GM23338 (cell line): Measurements from ENCODE around the gene OR8G1. TPM values are rescaled to one million over a fixed set of nuclear protein-coding genes. Genes with fewer than 3 reads are reported as not detected.

Experiments used
- ATAC-seq: fragments of 200-7000 bp; cut with Tn5 transposase; 3 replicates; pipeline ENCODE4 v1.9.1; 2020
- DNase-seq: peaks from one replicate; pipeline ENCODE4 v3.0.0-alpha.2; 2015; ENCODE audit warnings: low spot score
- H2AFZ ChIP-seq: fragments of 200-600 bp; sonication (generic); 2 replicates; pipeline ENCODE4 v1.8.0; 2016; ENCODE audit warnings: antibody characterized with exemption, mild to moderate bottlenecking, moderate library complexity
- H3F3A ChIP-seq: fragments of 200-600 bp; sonication (generic); replicated peaks from 2 replicates; pipeline ENCODE4 v1.8.0; 2017; ENCODE audit warnings: antibody characterized with exemption, mixed run types, low read depth
- H3K27ac ChIP-seq: fragments of 200-600 bp; sonication (generic); 2 replicates; pipeline ENCODE4 v1.6.1; 2016; ENCODE audit warnings: low read depth
- H3K27me3 ChIP-seq: fragments of 200-600 bp; sonication (generic); 2 replicates; pipeline ENCODE4 v1.8.0; 2016; ENCODE audit warnings: mild to moderate bottlenecking, mixed run types, moderate library complexity; ENCODE audit not compliant: insufficient read depth
- H3K36me3 ChIP-seq: fragments of 200-600 bp; sonication (generic); 2 replicates; pipeline ENCODE4 v1.8.0; 2016; ENCODE audit warnings: mild to moderate bottlenecking; ENCODE audit not compliant: insufficient read depth
- H3K4me1 ChIP-seq: fragments of 200-600 bp; sonication (generic); 2 replicates; pipeline ENCODE4 v1.8.0; 2016; ENCODE audit warnings: mild to moderate bottlenecking, moderate library complexity; ENCODE audit not compliant: insufficient read depth
- H3K4me2 ChIP-seq: fragments of 200-600 bp; sonication (generic); 2 replicates; pipeline ENCODE4 v1.7.1; 2017; ENCODE audit warnings: mixed run types
- H3K4me3 ChIP-seq: fragments of 200-600 bp; sonication (generic); 2 replicates; pipeline ENCODE4 v1.6.1; 2016; ENCODE audit warnings: mixed run types
- H3K79me2 ChIP-seq: fragments of 200-600 bp; sonication (generic); replicated peaks from 2 replicates; pipeline ENCODE4 v1.8.0; 2017; ENCODE audit warnings: mild to moderate bottlenecking; ENCODE audit not compliant: insufficient read depth
- H3K9me2 ChIP-seq: fragments of 200-600 bp; sonication (generic); 2 replicates; pipeline ENCODE4 v1.8.0; 2017; ENCODE audit not compliant: insufficient read depth
- H4K20me1 ChIP-seq: fragments of 200-600 bp; sonication (generic); replicated peaks from 2 replicates; pipeline ENCODE4 v1.8.0; 2017; ENCODE audit warnings: mild to moderate bottlenecking; ENCODE audit not compliant: insufficient read depth
- H3K27ac Mint-ChIP-seq: 2 replicates; pipeline ENCODE4 v1.8.0; 2020; ENCODE audit warnings: inconsistent platforms, mild to moderate bottlenecking, moderate library complexity, mixed read lengths
- H3K27me3 Mint-ChIP-seq: 3 replicates; pipeline ENCODE4 v1.8.0; 2022; ENCODE audit warnings: low read depth, mild to moderate bottlenecking, moderate library complexity, mixed read lengths, inconsistent platforms; ENCODE audit not compliant: insufficient read depth, poor library complexity
- H3K36me3 Mint-ChIP-seq: 3 replicates; pipeline ENCODE4 v1.8.0; 2021; ENCODE audit warnings: low read depth, mild to moderate bottlenecking, inconsistent platforms, moderate library complexity, mixed read lengths
- H3K4me1 Mint-ChIP-seq: 3 replicates; pipeline ENCODE4 v1.8.0; 2020; ENCODE audit warnings: mild to moderate bottlenecking, inconsistent platforms, mixed read lengths
- H3K4me3 Mint-ChIP-seq: 3 replicates; pipeline ENCODE4 v1.8.0; 2021; ENCODE audit warnings: moderate library complexity, mild to moderate bottlenecking, inconsistent platforms, mixed read lengths
- H3K9me3 Mint-ChIP-seq: 3 replicates; pipeline ENCODE4 v1.8.0; 2020; ENCODE audit warnings: moderate library complexity, mild to moderate bottlenecking, inconsistent platforms, mixed read lengths
- CREB1 ChIP-seq: fragments of 250-450 bp; sonication (Bioruptor Pico); IDR thresholded peaks from 2 replicates; pipeline ENCODE4 v1.5.0; 2020; ENCODE audit warnings: low read depth, mild to moderate bottlenecking, moderate library complexity
- EZH2 ChIP-seq: fragments of 200-600 bp; sonication (generic); IDR thresholded peaks from one replicate; pipeline ENCODE4 v1.8.0; 2017; ENCODE audit warnings: antibody characterized with exemption, mild to moderate bottlenecking, low read depth; ENCODE audit not compliant: unreplicated experiment
- EZH2phosphoT487 ChIP-seq: fragments of 200-600 bp; sonication (generic); IDR thresholded peaks from one replicate; pipeline ENCODE4 v1.8.1; 2018; ENCODE audit warnings: antibody characterized with exemption; ENCODE audit not compliant: unreplicated experiment
- NANOG ChIP-seq: IDR thresholded peaks from 2 replicates; pipeline ENCODE4 v1.6.1; 2016; ENCODE audit warnings: antibody characterized with exemption, borderline replicate concordance
- POLR2AphosphoS5 ChIP-seq: IDR thresholded peaks from 2 replicates; pipeline ENCODE4 v1.6.1; 2016; ENCODE audit warnings: antibody characterized with exemption, low read depth
- STAT1 ChIP-seq: IDR thresholded peaks from one replicate; pipeline ENCODE4 v1.6.1; 2016; ENCODE audit warnings: antibody characterized with exemption; ENCODE audit not compliant: unreplicated experiment
- ZNF114 ChIP-seq: fragments of 250-450 bp; sonication (Bioruptor Pico); IDR thresholded peaks from 2 replicates; pipeline ENCODE4 v1.5.0; 2020; ENCODE audit warnings: mild to moderate bottlenecking, moderate library complexity
- ZNF331 ChIP-seq: fragments of 250-450 bp; sonication (Bioruptor Pico); IDR thresholded peaks from 2 replicates; pipeline ENCODE4 v1.5.0; 2020; ENCODE audit warnings: low read depth, mild to moderate bottlenecking, moderate library complexity
- polyA plus RNA-seq: library from polyadenylated mRNA; unstranded; fragments of >200 nt; fragmentation: Nextera tagmentation; extraction: Ambion mirVana; gene quantifications from 2 replicates; pipeline ENCODE4 v1.2.1, GENCODE V29; 2016
- total RNA-seq: library from RNA; depleted of rRNA; stranded (reverse); fragments of >200 nt; shearing (Covaris generic); gene quantifications from 2 replicates; pipeline ENCODE4 v1.2.3, GENCODE V29; 2014
- TF ChIP-seq, protein P1 (sequence below), 2 experiments: fragments of 200-600 bp in 1 of 2; sonication (generic) in 1 of 2; conservative IDR thresholded peaks; 2 replicates each; pipeline versions ENCODE4 v1.5.1 to v1.6.1; 2016 to 2017; ENCODE audit warnings: antibody characterized with exemption in 2 of 2, low read depth in 2 of 2, mild to moderate bottlenecking in 2 of 2, moderate library complexity in 1 of 2
- TF ChIP-seq, protein P2 (sequence below): IDR thresholded peaks from 2 replicates; pipeline ENCODE4 v1.6.1; 2016; ENCODE audit warnings: antibody characterized with exemption

The OR8G1 gene
- total and polyA plus RNA-seq, 2 experiments from 2014 or later = not detected

DNA sequence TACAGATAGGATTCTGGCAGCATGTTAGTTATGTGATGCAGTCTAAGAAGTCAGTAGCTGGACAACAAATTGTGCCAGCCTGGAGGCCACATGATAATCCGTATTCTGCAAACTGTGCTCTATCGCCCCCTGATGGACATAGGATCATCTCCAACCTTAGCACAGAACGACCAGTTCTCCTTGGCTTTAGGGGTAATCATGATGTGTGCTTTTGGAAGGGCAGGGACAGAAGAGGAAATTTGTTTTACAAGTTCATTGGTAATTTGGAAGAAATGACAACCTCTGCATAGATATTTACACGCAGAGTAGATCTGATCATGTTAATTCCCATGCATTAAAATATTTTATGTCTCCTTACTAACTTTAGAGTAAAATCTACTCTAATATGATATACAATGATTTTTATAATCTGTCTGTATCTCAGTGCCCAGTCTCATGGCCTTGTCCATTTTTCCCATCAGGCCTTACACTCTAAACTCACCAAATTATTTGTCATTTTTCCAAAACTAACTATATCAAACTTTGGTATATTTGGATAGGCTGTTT lies 45.6 kb upstream of the OR8G1 start:
- H3K4me3 Mint-ChIP-seq = no peak overlapping the region

DNA sequence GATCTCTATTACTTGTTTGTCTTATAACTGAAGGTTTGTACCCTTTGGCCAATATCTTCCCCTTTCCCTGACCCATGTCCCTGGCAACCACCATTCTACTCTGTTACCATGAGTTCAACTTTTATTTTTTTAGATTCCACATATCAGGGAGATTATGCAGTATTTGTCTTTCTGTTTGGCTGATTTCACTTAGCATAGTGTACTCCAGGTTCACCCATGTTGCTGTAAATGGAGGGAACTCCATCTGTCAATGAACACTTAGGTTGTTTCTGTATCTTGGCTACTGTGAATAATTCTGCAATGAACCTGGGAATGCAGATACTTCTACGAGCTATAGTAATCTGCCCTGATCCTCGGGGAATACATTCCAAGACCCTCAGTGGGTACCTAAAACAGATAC lies 42.9 kb upstream of the OR8G1 start:
- peaks cover 11% of the 10 kb centered on the region for H3K4me1 ChIP-seq
- Mint-ChIP-seq H3K4me1 (peaks cover 12% of the 10 kb centered on the region), H3K27me3 (peaks cover 3% of the 10 kb centered on the region), H3K36me3 (no peaks in the 10 kb centered on the region), H3K27ac (no peak overlapping the region), H3K9me3 (no peaks in the 10 kb centered on the region), H3K4me3 (no peak overlapping the region)
- ATAC-seq (no peak), DNase-seq (no peak)
- no peak overlapping the region for H3K4me2 ChIP-seq
- no peaks in the 10 kb centered on the region for H3K27me3 ChIP-seq
- H3K9me2 ChIP-seq = no peaks in the 10 kb centered on the region
- H3K79me2 ChIP-seq = no peaks in the 10 kb centered on the region
- no peak overlapping the region for H2AFZ ChIP-seq
- no peaks in the 10 kb centered on the region for H3F3A ChIP-seq
- no peaks in the 10 kb centered on the region for H3K36me3 ChIP-seq
- H4K20me1 ChIP-seq = no peaks in the 10 kb centered on the region
- H3K4me3 ChIP-seq = no peak overlapping the region
- no peak overlapping the region for H3K27ac ChIP-seq
- TF ChIP-seq, protein P1, sequence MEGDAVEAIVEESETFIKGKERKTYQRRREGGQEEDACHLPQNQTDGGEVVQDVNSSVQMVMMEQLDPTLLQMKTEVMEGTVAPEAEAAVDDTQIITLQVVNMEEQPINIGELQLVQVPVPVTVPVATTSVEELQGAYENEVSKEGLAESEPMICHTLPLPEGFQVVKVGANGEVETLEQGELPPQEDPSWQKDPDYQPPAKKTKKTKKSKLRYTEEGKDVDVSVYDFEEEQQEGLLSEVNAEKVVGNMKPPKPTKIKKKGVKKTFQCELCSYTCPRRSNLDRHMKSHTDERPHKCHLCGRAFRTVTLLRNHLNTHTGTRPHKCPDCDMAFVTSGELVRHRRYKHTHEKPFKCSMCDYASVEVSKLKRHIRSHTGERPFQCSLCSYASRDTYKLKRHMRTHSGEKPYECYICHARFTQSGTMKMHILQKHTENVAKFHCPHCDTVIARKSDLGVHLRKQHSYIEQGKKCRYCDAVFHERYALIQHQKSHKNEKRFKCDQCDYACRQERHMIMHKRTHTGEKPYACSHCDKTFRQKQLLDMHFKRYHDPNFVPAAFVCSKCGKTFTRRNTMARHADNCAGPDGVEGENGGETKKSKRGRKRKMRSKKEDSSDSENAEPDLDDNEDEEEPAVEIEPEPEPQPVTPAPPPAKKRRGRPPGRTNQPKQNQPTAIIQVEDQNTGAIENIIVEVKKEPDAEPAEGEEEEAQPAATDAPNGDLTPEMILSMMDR (conservative IDR thresholded peaks at IDR 0.05; ENCODE audit: low read depth in 2 of 2) = no peak
- TF ChIP-seq, protein P2, sequence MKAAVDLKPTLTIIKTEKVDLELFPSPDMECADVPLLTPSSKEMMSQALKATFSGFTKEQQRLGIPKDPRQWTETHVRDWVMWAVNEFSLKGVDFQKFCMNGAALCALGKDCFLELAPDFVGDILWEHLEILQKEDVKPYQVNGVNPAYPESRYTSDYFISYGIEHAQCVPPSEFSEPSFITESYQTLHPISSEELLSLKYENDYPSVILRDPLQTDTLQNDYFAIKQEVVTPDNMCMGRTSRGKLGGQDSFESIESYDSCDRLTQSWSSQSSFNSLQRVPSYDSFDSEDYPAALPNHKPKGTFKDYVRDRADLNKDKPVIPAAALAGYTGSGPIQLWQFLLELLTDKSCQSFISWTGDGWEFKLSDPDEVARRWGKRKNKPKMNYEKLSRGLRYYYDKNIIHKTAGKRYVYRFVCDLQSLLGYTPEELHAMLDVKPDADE = no peak
- no peak for TF ChIP-seq POLR2AphosphoS5
- no peak for TF ChIP-seq EZH2phosphoT487
- TF ChIP-seq ZNF331 (CRISPR knock-in tag) = no peak
- TF ChIP-seq ZNF114 (CRISPR knock-in tag) = no peak
- TF ChIP-seq STAT1 = no peak
- no peak for TF ChIP-seq CREB1

More for the DNA sequence above, 45.6 kb upstream of the OR8G1 start:
- no peaks in the 10 kb centered on the region for H3K79me2 ChIP-seq
- no peak overlapping the region for H3K27ac ChIP-seq
- peak; percentile 96 for ATAC-seq
- H3K9me3 Mint-ChIP-seq = no peaks in the 10 kb centered on the region
- no peak overlapping the region for H3K27ac Mint-ChIP-seq
- H4K20me1 ChIP-seq = no peaks in the 10 kb centered on the region
- peaks cover 21% of the 10 kb centered on the region for H3K4me1 Mint-ChIP-seq
- H3F3A ChIP-seq = no peaks in the 10 kb centered on the region
- peaks cover 20% of the 10 kb centered on the region for H3K27me3 ChIP-seq
- DNase-seq = peak; percentile 80
- TF ChIP-seq POLR2AphosphoS5 (no peak), NANOG (no peak), EZH2 (no peak), CREB1 (no peak), STAT1 (no peak), ZNF331 (CRISPR knock-in tag) (no peak), ZNF114 (CRISPR knock-in tag) (no peak), EZH2phosphoT487 (no peak)
- TF ChIP-seq, protein P1 (conservative IDR thresholded peaks at IDR 0.05; ENCODE audit: low read depth in 2 of 2) = peak; percentile 87 to 96
- no peak overlapping the region for H2AFZ ChIP-seq
- H3K36me3 ChIP-seq = no peaks in the 10 kb centered on the region
- no peak overlapping the region for H3K4me2 ChIP-seq
- peaks cover 10% of the 10 kb centered on the region for H3K27me3 Mint-ChIP-seq
- H3K36me3 Mint-ChIP-seq = no peaks in the 10 kb centered on the region
- H3K4me3 ChIP-seq = no peak overlapping the region
- peaks cover 15% of the 10 kb centered on the region for H3K4me1 ChIP-seq
- no peaks in the 10 kb centered on the region for H3K9me2 ChIP-seq
